ENCODE results near the gene GID8. TPM values are rescaled to one million over a fixed set of nuclear protein-coding genes. Genes with fewer than 3 reads are reported as not detected.
A peak's percentile ranks its signal among the peaks of the same experiment; 100 is the strongest.

Gene GID8
- total and polyA plus RNA-seq, 8 donors: 24.5 to 52.6 (median 47.6) TPM

- no peaks in the 10 kb centered on the region for H3K9me3 ChIP-seq
- peaks cover 0 to 66% of the 10 kb centered on the region in 2 donors for H3K36me3 ChIP-seq
- H3K27me3 ChIP-seq: no peaks in the 10 kb centered on the region
- intact Hi-C loops (cut with DNase I): no loop called here
- H3K4me3 ChIP-seq: no peak overlapping the region
- no peak for ATAC-seq
- H3K27ac ChIP-seq: no peak overlapping the region
- peaks cover 13 to 32% of the 10 kb centered on the region in 2 donors for H3K4me1 ChIP-seq
- no peak for TF ChIP-seq CTCF (IDR thresholded peaks at IDR 0.05)
- no peak for DNase-seq
Observed at GRCh38 chr20:62949153-62949821, 11.3 kb downstream of the GID8 start.

GRCh38 chr20:62949962-62950361 lies 12.0 kb downstream of the GID8 start:
- Histone ChIP-seq H3K9me3 (no peaks in the 10 kb centered on the region), H3K27me3 (no peaks in the 10 kb centered on the region), H3K4me3 (no peak overlapping the region), H3K36me3 (peaks cover 0 to 59% of the 10 kb centered on the region in 2 donors), H3K27ac (no peak overlapping the region), H3K4me1 (peaks cover 17 to 38% of the 10 kb centered on the region in 2 donors)
- DNase-seq: no peak
- no peak for ATAC-seq
- intact Hi-C loops (cut with DNase I): no loop called here
- no peak for TF ChIP-seq CTCF (IDR thresholded peaks at IDR 0.05)

DNA sequence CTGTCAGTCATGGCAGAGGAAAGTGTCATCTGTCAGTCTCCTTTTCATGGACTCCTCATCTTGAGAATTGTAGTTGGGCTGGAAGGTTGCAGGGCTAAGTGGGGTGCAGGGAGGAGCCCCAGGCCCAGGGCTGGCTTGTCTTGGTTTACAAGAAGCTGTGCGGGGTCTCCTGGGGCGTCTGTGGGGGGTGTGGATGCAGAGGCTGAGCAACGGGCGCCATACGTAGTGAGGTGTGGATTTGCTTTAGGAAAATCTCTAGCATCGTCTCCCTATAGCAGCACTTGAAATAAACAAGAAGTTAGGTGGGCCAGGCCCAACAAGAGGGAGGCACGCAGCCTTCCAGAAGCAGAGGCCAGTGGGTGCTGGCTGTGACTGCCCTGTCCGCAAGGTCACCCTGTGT lies 12.8 kb downstream of the GID8 start:
- ATAC-seq: no peak
- intact Hi-C loops (cut with DNase I): no loop called here

DNA sequence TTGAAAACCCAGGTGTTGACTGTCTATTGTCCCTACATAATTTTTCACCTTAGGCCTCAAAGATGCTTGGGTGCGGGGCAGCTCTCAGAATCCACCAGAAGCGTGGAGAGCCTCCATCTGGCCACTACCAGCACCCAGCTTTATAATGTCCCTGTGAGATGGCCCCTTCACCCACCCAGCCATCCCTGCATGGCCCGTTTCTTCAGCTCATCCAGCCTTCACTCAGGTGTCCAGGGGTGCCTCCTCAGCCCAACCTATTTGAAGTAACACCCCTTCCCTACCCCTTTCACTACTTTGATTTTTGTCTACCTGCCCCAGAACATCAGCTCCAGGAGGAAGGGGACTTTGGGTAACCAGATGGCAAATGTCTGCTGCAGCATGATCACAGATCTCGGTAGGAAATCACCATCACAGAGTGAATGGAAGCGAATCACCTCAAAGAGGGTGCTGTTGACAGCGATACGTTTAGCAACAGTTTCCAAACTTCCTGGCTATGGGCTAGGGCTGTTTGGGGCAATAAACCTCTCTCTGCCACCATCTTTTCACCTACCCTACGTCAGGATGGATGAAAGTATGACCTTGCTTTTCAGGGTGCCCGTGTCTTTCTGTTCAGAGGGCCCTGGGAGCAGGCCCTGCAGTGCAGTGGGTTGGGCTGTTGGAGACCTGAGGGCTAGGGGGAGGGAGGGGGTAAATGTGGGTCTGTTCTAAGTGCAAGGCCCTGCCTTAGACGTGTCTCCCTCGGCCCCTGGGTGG lies 13.4 kb downstream of the GID8 start:
- Histone ChIP-seq H3K27ac (no peak overlapping the region), H3K4me1 (peaks cover 17 to 38% of the 10 kb centered on the region in 2 donors), H3K36me3 (peaks cover 0 to 46% of the 10 kb centered on the region in 2 donors), H3K4me3 (no peak overlapping the region), H3K9me3 (no peaks in the 10 kb centered on the region), H3K27me3 (no peaks in the 10 kb centered on the region)
- no peak for DNase-seq
- ATAC-seq: no peak
- intact Hi-C loops (cut with DNase I): no loop called here
- TF ChIP-seq CTCF (IDR thresholded peaks at IDR 0.05): no peak

More for the DNA sequence above, 12.8 kb downstream of the GID8 start:
- Histone ChIP-seq H3K4me1 (peaks cover 17 to 38% of the 10 kb centered on the region in 2 donors), H3K27ac (no peak overlapping the region), H3K4me3 (no peak overlapping the region), H3K9me3 (no peaks in the 10 kb centered on the region), H3K36me3 (peaks cover 0 to 51% of the 10 kb centered on the region in 2 donors), H3K27me3 (no peaks in the 10 kb centered on the region)
- DNase-seq: no peak
- no peak for TF ChIP-seq CTCF (IDR thresholded peaks at IDR 0.05)

DNA sequence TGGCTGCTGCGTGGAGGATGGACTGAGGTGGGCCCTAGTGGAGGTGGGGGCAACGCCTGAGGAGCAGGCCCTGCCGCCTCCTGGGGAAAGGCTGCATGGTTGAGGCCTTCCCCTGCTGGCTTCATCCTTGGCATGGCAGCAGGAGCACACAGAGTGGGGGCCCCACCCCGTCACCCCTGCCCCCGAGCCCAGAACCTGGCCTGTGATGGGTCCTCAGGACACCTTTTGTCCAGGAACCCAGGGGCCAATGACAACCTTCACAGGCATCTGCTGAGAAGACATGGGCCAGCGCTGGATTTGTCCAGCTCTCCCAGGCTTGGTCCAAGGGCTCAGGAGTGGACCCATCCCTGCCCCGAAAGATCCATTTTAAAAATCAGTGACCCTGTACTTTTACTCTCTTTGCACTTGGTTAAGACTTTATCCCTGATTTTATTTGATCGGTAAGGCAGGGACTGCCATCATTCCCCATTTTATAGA lies 14.0 kb downstream of the GID8 start:
- peak overlapping the region; percentile 76 to 86 for H3K27ac ChIP-seq
- peaks cover 0 to 39% of the 10 kb centered on the region in 2 donors for H3K36me3 ChIP-seq
- H3K4me3 ChIP-seq: peak overlapping the region in 1 of 2 donors; percentile 47
- H3K27me3 ChIP-seq: no peaks in the 10 kb centered on the region
- ATAC-seq: no peak
- TF ChIP-seq CTCF (IDR thresholded peaks at IDR 0.05): no peak
- no peak for DNase-seq
- H3K4me1 ChIP-seq: peaks cover 17 to 38% of the 10 kb centered on the region in 2 donors
- H3K9me3 ChIP-seq: no peaks in the 10 kb centered on the region
- intact Hi-C loops (cut with DNase I): no loop called here
